Stimulated activated CD4-positive, alpha-beta T cell treated with anti-CD3 and anti-CD28 coated beads, Interleukin-4, amount 100 ng/mL, for 1 hour (primary cell): Measurements from ENCODE around the gene RSRC1.
"Not testable (repeated sequence)": the region's sequence is repeated elsewhere in the genome, so short reads cannot be mapped to it uniquely, and the experiment has no call there.

Experiments used
- DNase-seq: peaks from one replicate; pipeline ENCODE4 v3.0.0-alpha.2; 2020

RSRC1 gene

GRCh38 chr3:158244274-158244673 is 134.4 kb downstream of the RSRC1 start:
- no peak for DNase-seq

GRCh38 chr3:158247288-158247687 is 137.4 kb downstream of the RSRC1 start:
- no peak for DNase-seq

- no peak for DNase-seq
Observed at GRCh38 chr3:158248261-158248660, 138.4 kb downstream of the RSRC1 start.

GRCh38 chr3:158249183-158249582 is 139.3 kb downstream of the RSRC1 start:
- DNase-seq, result no peak

GRCh38 chr3:158258619-158259018 is 148.7 kb downstream of the RSRC1 start:
- no peak for DNase-seq

GRCh38 chr3:158260392-158260791 is 150.5 kb downstream of the RSRC1 start:
- no peak for DNase-seq

GRCh38 chr3:158261371-158261991 is 151.6 kb downstream of the RSRC1 start:
- no peak for DNase-seq

- DNase-seq, result no peak
Observed at GRCh38 chr3:158264894-158265293, 155.0 kb downstream of the RSRC1 start.

- DNase-seq, result no peak
Observed at GRCh38 chr3:158267015-158267414, 157.1 kb downstream of the RSRC1 start.

GRCh38 chr3:158269942-158270341 is 160.1 kb downstream of the RSRC1 start:
- DNase-seq, result no peak

- no peak for DNase-seq
Observed at GRCh38 chr3:158272081-158272480, 162.2 kb downstream of the RSRC1 start.

GRCh38 chr3:158273656-158274055 is 163.8 kb downstream of the RSRC1 start:
- DNase-seq, result no peak

GRCh38 chr3:158278187-158278586 is 168.3 kb downstream of the RSRC1 start:
- DNase-seq, result no peak

- no peak for DNase-seq
Observed at GRCh38 chr3:158279609-158280008, 169.7 kb downstream of the RSRC1 start.

GRCh38 chr3:158295771-158296170 is 185.9 kb downstream of the RSRC1 start:
- DNase-seq, result no peak

GRCh38 chr3:158297940-158298339 is 188.1 kb downstream of the RSRC1 start:
- DNase-seq, result no peak

- no peak for DNase-seq
Observed at GRCh38 chr3:158308236-158308928, 198.5 kb downstream of the RSRC1 start.

- DNase-seq, result no peak
Observed at GRCh38 chr3:158312560-158313141, 202.8 kb downstream of the RSRC1 start.

GRCh38 chr3:158313338-158313927 is 203.5 kb downstream of the RSRC1 start:
- DNase-seq, result no peak

- DNase-seq, result no peak
Observed at GRCh38 chr3:158314426-158315357, 204.8 kb downstream of the RSRC1 start.

GRCh38 chr3:158329696-158330441 is 220.0 kb downstream of the RSRC1 start:
- DNase-seq, result not testable (repeated sequence)

- no peak for DNase-seq
Observed at GRCh38 chr3:158330870-158331269, 221.0 kb downstream of the RSRC1 start.
